ENCODE measurements around the gene COG1. TPM values are rescaled to one million over a fixed set of nuclear protein-coding genes. Genes with fewer than 3 reads are reported as not detected.

COG1 gene
- total and polyA plus RNA-seq, 8 donors: 30.7 to 54.3 (median 45.6) TPM

- no peaks in the 10 kb centered on the region for H3K36me3 ChIP-seq
- no peak for TF ChIP-seq CTCF (IDR thresholded peaks at IDR 0.05)
Measured at GRCh38 chr17:73179878-73180277, 13.0 kb upstream of the COG1 start.

GRCh38 chr17:73182616-73183310 lies 10.1 kb upstream of the COG1 start:
- Histone ChIP-seq H3K27me3 (no peaks in the 10 kb centered on the region), H3K4me1 (peaks cover 0 to 13% of the 10 kb centered on the region in 2 donors), H3K27ac (no peak overlapping the region), H3K4me3 (no peak overlapping the region), H3K9me3 (no peaks in the 10 kb centered on the region), H3K36me3 (no peaks in the 10 kb centered on the region)
- no peak for TF ChIP-seq CTCF (IDR thresholded peaks at IDR 0.05)
- intact Hi-C loops (cut with DNase I): no loop called here
- no peak for ATAC-seq
- DNase-seq: no peak

More at GRCh38 chr17:73179878-73180277, 13.0 kb upstream of the COG1 start:
- H3K27me3 ChIP-seq: no peaks in the 10 kb centered on the region
- H3K4me3 ChIP-seq: no peak overlapping the region
- H3K4me1 ChIP-seq: peaks cover 0 to 13% of the 10 kb centered on the region in 2 donors
- no peaks in the 10 kb centered on the region for H3K9me3 ChIP-seq
- ATAC-seq: no peak
- no peak overlapping the region for H3K27ac ChIP-seq
- intact Hi-C loops (cut with DNase I): no loop called here
- DNase-seq: no peak

- H3K4me3 ChIP-seq: no peak overlapping the region
- H3K9me3 ChIP-seq: no peaks in the 10 kb centered on the region
- ATAC-seq: no peak
- TF ChIP-seq CTCF (IDR thresholded peaks at IDR 0.05): no peak
- no peak overlapping the region for H3K27ac ChIP-seq
- H3K27me3 ChIP-seq: no peaks in the 10 kb centered on the region
- H3K4me1 ChIP-seq: peaks cover 0 to 13% of the 10 kb centered on the region in 2 donors
- H3K36me3 ChIP-seq: no peaks in the 10 kb centered on the region
- intact Hi-C loops (cut with DNase I): no loop called here
- DNase-seq: no peak
Measured at GRCh38 chr17:73184136-73184993, 8.5 kb upstream of the COG1 start.

GRCh38 chr17:73186283-73187050 lies 6.4 kb upstream of the COG1 start:
- DNase-seq (no peak), ATAC-seq (no peak)
- Histone ChIP-seq H3K27me3 (no peaks in the 10 kb centered on the region), H3K27ac (no peak overlapping the region), H3K36me3 (no peaks in the 10 kb centered on the region), H3K9me3 (no peaks in the 10 kb centered on the region), H3K4me1 (peaks cover 1 to 17% of the 10 kb centered on the region in 2 donors), H3K4me3 (no peak overlapping the region)
- no peak for TF ChIP-seq CTCF (IDR thresholded peaks at IDR 0.05)
- intact Hi-C loops (cut with DNase I): no loop called here

Measured in left lung (tissue), 10 donors.